ENCODE results near the gene RERE. TPM values are rescaled to one million over a fixed set of nuclear protein-coding genes. Genes with fewer than 3 reads are reported as not detected.

Gene RERE
- total RNA-seq, 1 experiment from 2014 or later = 37.1 TPM

DNA sequence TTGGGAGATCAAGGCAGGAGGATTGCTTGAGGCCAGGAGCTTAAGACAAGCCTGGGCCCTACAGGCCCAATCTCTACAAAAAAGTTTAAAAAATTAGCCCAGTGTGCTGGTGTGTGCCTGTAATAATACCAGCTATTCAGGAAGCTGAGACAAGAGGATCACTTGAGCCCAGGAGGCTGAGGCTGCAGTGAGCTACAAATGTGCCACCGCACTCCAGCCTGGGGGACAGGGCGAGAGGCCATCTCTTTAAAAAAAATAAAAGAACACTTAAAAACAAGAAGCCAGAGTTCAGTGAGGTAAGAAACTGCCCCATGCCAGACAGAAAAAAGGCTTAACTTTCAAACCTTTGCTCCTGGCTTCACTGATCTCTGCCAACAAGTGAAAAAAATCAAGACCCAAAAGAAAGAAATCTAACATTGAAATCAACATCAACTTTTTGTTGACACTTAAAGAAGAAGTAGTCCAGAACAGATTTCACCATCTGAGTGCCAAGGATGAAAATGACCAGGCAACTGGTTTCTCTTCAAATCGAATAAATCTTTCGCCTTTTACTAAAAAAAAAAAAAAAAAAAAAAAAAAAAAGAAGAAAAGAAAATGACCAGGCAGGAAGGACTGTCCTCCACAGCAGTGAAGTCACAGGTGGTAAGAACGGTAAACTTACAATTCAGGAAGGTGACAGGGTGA lies 448.3 kb downstream of the RERE start:
- no peak for DNase-seq (ENCODE audit: low spot score)

GRCh38 chr1:8367571-8368194 lies 449.8 kb downstream of the RERE start:
- DNase-seq (ENCODE audit: low spot score) = no peak

- DNase-seq (ENCODE audit: low spot score) = no peak
These were observed 451.6 kb downstream of the RERE start for GRCh38 chr1:8365661-8366362.

DNA sequence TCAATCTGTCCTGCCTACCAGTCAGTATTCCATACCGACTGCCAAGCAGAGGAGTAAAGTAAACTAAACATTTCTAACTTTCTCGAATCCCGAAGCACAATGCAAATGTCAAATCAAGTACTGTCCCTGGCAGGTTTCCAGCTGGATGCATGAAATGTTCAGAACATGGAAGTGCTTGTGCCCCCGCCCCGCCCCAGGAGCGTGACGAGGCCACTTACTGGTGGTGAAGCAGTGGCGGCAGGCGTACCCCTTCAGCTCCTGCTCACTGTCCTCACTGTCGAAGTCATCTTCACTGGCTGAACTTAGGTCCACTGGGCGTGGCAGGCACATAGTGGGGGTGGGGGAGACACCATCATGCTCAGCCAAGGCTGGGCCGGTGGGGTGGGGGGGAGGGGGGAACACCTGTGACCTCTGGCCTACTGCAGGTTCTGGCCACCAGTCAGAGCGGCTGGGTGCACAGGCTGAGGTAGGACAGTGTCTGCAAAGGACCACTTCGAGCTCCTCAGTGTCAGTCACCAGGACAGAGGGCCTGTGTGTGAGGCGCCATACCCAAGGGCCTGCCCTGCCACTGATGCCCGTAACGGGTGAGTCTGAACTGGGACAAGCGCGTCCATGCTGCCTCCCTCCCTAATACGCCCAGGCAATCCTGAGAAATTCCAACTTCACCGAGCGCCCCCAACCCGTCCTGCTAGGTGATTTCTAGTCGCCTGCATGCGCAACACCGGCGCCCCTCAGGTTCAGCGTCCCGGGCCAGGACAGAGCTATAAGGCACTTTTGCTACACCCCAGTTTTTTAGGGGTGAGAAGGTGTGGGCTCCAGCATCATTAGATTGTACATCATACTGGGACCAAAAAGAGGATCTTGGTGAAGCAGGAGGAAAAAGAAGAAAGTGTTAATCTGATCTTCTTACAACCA lies 452.7 kb downstream of the RERE start:
- no peak for DNase-seq (ENCODE audit: low spot score)

DNA sequence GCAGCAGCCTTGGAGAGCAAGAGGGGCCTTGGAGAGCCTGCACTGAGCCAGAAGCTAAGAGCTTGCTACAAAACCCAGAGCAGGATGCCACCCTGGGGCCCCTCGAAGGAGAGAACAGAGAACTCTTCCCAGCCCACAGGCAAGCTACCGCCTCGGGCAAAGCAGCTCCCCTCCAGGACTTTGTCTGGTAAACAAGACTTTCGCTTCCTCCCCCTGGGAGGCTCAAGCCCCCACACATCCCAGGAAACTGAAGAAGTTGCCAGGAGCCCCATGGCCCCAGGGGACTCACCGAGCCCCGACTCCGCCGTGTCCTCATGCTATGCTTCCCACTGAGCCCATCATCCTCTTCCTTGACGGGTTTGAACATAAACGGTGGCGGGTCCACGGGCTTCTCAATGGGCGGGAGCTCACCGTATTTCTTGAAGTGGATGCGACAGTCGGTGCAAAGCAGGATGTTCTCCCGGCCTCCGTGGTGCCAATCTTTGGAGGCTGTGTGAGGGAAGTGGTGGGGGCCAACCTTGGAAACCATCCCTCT lies 453.6 kb downstream of the RERE start:
- no peak for DNase-seq (ENCODE audit: low spot score)

DNA sequence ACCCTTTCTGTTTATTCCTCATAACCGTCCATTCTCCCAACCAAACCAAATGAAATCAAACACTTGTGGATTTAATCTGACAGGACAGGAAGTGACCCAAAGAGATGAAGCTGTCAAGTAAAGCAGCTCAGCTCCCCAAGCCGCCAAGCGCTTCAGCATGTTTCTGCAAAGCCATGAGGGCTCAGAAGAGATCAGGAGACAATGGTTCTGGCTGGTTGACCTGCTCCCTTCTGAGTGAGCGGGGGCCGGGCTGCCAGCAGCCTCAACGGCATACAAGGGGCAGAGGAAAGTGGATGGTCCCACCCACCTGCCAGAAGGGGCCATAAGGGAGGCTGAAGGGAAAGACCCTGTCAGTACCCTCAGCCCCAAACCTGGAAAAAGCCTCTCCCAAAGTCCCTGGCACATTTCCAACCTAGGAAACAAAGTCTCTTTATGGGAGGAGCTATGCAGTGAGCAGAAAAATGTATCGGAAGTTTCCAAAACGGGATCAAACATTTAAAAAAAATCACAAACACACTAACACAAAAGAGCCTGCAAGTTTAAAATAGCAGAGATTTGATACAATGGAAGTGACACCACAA lies 454.2 kb downstream of the RERE start:
- no peak for DNase-seq (ENCODE audit: low spot score)

DNA sequence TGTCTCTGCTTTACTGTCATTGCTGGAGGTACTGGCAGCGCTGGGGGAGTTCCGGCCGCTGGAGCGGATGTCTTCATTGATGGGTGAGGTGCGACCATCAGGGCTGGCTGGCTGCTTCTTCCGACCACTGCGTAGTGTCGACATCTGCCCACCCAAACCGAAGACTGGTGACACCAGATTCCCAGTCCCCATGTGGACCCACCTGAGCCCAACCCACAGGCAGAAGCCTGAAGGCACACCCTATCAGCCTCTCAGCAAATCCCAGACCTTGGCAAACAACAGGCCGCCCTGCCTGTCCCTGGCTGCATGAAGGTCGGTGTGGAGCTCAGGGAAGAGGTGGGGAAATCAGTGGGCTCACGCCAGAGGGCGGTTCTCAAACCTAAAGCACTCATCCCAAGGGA lies 454.7 kb downstream of the RERE start:
- DNase-seq (ENCODE audit: low spot score) = no peak

- DNase-seq (ENCODE audit: low spot score) = no peak
These were observed 456.1 kb downstream of the RERE start for GRCh38 chr1:8361198-8361849.

GRCh38 chr1:8360493-8361197 lies 456.8 kb downstream of the RERE start:
- no peak for DNase-seq (ENCODE audit: low spot score)

DNA sequence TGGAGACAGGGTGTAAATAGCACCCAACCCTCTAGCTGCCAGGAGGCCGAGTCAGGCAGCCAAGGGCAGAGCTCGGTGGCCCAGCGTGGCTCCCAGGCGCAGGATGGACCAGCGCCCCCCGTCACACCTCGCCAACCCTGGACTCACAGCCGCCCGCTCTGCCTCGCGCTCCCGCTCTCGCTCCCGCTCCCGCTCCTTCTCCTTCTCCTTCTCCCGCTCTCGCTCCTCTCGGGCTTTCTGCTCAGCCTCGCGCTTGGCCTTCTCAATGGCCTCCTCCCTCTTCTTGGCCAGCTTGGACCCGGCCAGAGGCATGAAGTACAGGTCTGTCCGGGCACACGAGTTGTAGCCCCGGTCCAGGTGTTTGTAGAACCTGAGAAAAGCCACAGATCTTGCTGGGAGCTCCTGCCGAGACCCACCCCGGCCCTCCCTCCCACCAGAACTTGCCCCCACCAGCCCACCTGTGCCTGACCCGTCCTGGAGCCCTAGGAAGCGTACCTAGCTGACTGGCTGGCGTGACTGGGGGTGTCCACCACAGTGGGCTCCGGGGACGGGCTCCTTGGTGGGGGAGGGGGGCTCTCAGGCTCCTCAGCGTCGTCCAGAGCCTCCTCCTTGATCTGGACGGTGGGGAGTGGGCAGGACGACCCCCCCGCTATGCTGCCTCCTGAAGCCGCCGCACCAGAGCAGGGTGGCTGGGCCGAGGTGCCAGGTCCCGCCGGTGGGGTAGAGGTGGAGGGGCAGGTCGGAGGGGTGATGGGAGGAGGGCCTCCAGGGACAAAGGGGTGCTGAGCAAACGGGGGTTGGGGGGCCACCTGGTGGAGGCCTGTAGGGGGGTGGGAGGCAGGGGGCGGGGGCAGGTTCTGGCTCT lies 457.6 kb downstream of the RERE start:
- DNase-seq (ENCODE audit: low spot score) = no peak

DNA sequence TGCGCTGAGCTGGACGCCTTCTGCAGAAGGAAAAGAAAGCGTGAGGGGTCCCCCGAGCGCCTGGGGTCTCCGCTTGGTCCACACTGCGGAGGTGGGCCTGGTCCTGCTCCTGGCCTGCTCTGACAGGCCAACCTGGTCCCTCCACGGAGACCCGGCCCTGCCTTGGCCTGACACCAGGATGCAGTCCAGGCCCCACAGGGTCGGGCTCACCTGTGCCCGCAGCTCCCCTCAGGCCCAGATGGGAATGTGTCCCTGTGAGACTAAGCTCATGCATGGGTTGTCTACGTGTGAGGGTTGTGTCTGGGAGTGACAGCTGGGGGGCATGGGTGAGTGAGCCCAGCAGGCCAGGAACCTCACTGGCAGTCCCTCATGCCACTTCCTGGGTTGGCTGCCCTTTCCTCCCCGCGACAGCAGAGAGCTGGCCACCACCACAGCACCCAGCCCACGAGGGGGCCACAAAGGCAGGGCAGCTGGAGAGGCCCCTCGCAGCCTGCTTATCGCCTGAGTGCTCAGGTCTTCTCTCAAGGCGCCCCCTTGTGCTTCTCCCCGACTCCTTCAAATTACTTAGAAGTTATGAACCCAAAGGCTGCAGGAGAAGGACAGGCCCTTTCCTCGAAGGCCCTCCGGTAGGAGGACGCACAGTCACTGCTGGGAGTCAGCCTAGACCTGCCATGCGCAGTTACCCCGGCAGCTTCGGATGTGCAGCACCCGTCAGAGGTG lies 458.4 kb downstream of the RERE start:
- DNase-seq (ENCODE audit: low spot score) = no peak

DNA sequence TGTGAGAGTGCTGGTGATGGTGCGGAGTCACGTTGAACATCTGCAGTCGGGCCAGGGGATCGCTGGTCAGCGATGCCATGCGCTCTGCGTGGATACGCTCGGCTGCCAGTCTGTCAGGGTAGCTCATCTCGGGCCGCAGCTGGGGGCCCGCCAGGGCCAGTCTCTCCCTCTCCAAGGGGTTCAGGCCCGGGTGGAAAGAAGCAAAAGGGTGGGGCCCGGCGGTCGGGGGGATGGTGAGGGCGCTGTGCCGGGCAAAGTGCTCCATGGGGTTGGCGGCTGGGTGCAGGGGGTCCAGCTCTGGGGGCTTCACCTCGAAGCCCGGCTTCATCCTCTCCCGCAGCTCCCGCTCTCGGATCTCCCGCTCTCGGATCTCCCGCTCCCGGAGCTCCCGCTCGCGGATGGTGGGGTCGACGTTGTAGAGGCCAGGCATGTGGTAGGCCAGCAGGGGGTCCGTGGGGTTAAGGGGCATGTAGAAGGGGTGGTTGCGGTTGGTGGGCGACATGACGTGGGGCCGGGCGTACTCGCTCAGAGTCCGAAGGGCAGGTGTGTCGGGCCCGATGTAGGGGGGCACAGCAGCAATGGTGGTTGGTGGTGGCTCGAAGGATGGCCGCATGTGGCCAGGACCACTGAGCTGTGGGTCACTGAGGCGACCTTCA lies 459.1 kb downstream of the RERE start:
- DNase-seq (ENCODE audit: low spot score) = no peak

DNA sequence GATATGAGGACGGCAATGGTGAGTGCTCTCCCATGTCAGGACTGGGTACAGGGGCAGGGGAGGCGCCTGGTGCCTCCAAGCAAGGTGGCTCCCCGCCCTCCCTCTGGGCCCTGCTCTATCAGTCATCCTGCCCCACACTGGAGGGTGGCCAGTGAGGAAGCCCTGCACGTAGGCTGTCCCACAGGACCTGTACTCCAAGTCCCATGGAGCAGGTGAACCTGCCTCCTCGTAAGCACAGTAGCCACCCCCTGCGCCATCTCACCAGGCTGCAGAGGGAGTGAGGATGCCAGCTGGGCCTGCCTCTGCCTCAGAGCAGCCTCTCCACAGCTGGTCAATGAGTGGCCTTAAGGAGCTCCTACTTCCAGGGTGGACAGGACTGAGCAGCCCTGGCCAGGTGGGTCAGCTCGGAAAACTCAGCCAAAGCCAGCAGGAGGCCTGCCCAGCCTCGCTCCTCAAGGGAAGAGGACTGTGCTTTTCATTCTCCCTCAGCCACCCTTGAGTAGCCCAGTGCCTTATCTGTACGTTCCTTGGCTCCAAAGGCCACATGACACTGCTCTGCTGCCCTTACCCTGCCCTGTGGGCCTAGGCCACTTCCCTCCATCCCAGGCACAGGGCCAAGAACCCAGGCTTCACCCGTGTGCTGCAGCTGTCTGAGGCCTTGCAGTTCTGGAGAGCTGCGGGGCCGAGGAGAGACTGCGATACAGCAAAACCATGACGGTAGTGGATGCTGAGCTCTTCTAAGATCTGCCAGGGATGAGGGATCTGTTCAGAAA lies 459.9 kb downstream of the RERE start:
- DNase-seq (ENCODE audit: low spot score) = no peak

DNA sequence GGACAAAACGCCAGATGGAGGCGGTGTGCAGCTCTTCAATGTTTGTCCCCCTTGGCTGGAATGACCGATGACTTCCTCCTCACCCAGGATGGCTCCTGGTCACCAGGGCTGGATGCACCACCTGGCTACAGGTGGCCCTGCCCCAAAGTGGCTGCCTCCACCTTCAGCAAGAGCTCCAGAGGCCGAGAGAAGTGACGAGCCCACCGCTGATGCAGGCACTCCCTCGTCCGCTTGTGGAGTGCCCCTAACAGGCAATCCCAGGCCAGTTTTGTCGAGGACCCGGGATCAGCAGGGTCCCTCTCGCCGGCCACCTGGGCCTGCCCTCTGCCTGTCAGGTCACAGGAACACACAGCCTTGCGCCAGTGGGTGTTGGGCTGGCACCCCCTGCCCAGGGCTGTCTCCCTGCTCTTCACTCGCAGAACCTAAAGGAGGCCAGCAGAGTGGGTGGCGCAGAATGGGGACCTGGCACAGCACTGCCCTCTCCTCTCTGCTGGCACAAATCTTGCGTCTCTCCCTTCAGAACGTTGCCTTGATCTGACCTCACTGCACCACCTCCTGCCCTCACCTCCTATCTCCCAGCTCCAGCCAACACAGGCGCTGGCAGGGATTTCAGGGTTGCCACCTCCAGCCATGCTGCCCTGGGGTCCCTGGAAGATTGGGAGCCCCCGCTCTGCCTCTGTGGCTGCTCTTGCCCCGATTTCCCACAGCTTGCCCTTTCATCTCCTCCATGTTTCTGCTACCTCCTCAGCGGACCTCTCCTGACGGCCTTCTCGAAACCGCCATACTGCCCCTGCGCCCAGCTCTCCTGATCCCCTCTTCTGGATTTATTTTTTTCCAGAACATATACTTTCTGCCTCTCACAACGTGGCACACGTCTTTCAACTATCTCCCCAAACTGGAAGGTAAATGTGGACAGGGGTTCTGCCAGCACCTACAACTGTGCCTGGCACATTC lies 460.9 kb downstream of the RERE start:
- no peak for DNase-seq (ENCODE audit: low spot score)

- no peak for DNase-seq (ENCODE audit: low spot score)
These were observed 461.8 kb downstream of the RERE start for GRCh38 chr1:8355439-8356255.

All from HT-29 (cell line).